Measurements from ENCODE around the gene KMO. TPM values are rescaled to one million over a fixed set of nuclear protein-coding genes. Genes with fewer than 3 reads are reported as not detected.

KMO gene
- total and polyA plus RNA-seq, 2 of the 8 experiments (the other 6 are each of a cell fraction or from before 2014, with no cell fraction given): not detected

GRCh38 chr1:241617426-241617825 is 85.2 kb downstream of the KMO start (continued):
- TF ChIP-seq CHD7 (IDR thresholded peaks at IDR 0.05; ENCODE audit: insufficient replicate concordance, low read length) (no peak), HDAC6 (IDR thresholded peaks at IDR 0.05; ENCODE audit: low read depth, low read length) (no peak), EZH2 (IDR thresholded peaks at IDR 0.05; ENCODE audit: low read depth, low read length, severe bottlenecking) (no peak), TAF7 (optimal IDR thresholded peaks at IDR 0.05; ENCODE audit: borderline replicate concordance, low read depth, low read length) (no peak), RBBP5 (IDR thresholded peaks at IDR 0.05; ENCODE audit: borderline replicate concordance, low read depth, low read length) (no peak), SIX5 (IDR thresholded peaks at IDR 0.05; ENCODE audit: low read depth, low read length) (no peak)
- TF ChIP-seq, protein P1, sequence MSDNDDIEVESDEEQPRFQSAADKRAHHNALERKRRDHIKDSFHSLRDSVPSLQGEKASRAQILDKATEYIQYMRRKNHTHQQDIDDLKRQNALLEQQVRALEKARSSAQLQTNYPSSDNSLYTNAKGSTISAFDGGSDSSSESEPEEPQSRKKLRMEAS (IDR thresholded peaks at IDR 0.05): no peak
